CD14-positive monocyte (primary cell): ENCODE measurements around the gene E2F1. TPM values are rescaled to one million over a fixed set of nuclear protein-coding genes. Genes with fewer than 3 reads are reported as not detected.

ENCODE experiments used
- DNase-seq, 3 donors: peaks; one replicate each; pipeline ENCODE4 v3.0.0-alpha.2; 2011 to 2022
- H2AFZ ChIP-seq: 2 replicates; pipeline ENCODE4 v1.6.0; 2012; ENCODE audit warnings: mild to moderate bottlenecking, low read depth, low read length, inconsistent platforms; ENCODE audit not compliant: insufficient read depth, poor library complexity, severe bottlenecking
- H3K27ac ChIP-seq, 2 donors: 1 replicate in 1 of 2; 2 replicates in 1 of 2; pipeline ENCODE4 v1.5.1; 2012 to 2013; ENCODE audit warnings: low read length in 2 of 2, control low read depth in 1 of 2, inconsistent platforms in 1 of 2, low read depth in 1 of 2, mild to moderate bottlenecking in 1 of 2
- H3K27me3 ChIP-seq, 2 donors: one replicate each; pipeline versions ENCODE4 v1.6.0 to v1.6.1; 2011 to 2013; ENCODE audit warnings: low read length in 2 of 2; ENCODE audit not compliant: control insufficient read depth in 2 of 2, insufficient read depth in 2 of 2
- H3K36me3 ChIP-seq, 2 donors: replicated peaks in 1 of 2; 1 replicate in 1 of 2; 2 replicates in 1 of 2; pipeline versions ENCODE4 v1.5.1 to v1.6.1; 2012 to 2013; ENCODE audit warnings: low read length in 2 of 2, control low read depth in 1 of 2, inconsistent platforms in 1 of 2, mild to moderate bottlenecking in 1 of 2; ENCODE audit not compliant: insufficient read depth in 2 of 2, control insufficient read depth in 1 of 2
- H3K4me1 ChIP-seq, 2 donors: 1 replicate in 1 of 2; 2 replicates in 1 of 2; pipeline versions ENCODE4 v1.5.1 to v1.6.1; 2012 to 2013; ENCODE audit warnings: low read length in 2 of 2, control low read depth in 1 of 2, inconsistent platforms in 1 of 2, mild to moderate bottlenecking in 1 of 2, moderate library complexity in 1 of 2; ENCODE audit not compliant: insufficient read depth in 2 of 2, control insufficient read depth in 1 of 2
- H3K4me2 ChIP-seq: replicated peaks from 2 replicates; pipeline ENCODE3; 2012; ENCODE audit warnings: low read length, moderate library complexity, mild to moderate bottlenecking; ENCODE audit not compliant: poor library complexity, severe bottlenecking; ENCODE audit errors: extremely low read depth
- H3K4me3 ChIP-seq, 3 experiments: fragments of 200-600 bp in 1 of 3; sonication (generic) in 1 of 3; replicated peaks in 1 of 3; 1 replicate in 2 of 3; 2 replicates in 1 of 3; pipeline ENCODE4 v1.5.1; 2011 to 2013; ENCODE audit warnings: low read length in 3 of 3, mild to moderate bottlenecking in 3 of 3, control low read depth in 2 of 3, low read depth in 2 of 3, inconsistent platforms in 1 of 3, moderate library complexity in 1 of 3
- H3K79me2 ChIP-seq: 2 replicates; pipeline ENCODE4 v1.6.0; 2012; ENCODE audit warnings: mild to moderate bottlenecking, control low read depth, inconsistent platforms, low read length, moderate library complexity; ENCODE audit not compliant: insufficient read depth
- H3K9ac ChIP-seq: 2 replicates; pipeline ENCODE4 v1.6.0; 2017; ENCODE audit warnings: low read length, mild to moderate bottlenecking; ENCODE audit not compliant: insufficient read depth, poor library complexity, severe bottlenecking
- H3K9me3 ChIP-seq, 2 donors: replicated peaks in 1 of 2; 1 replicate in 1 of 2; 2 replicates in 1 of 2; pipeline versions ENCODE4 v1.5.1 to v1.6.1; 2012 to 2013; ENCODE audit warnings: low read length in 2 of 2, control low read depth in 1 of 2; ENCODE audit not compliant: control insufficient read depth in 1 of 2, insufficient read depth in 1 of 2
- H4K20me1 ChIP-seq: 2 replicates; pipeline ENCODE4 v1.6.0; 2012; ENCODE audit warnings: mild to moderate bottlenecking, low read length, control low read depth, moderate library complexity; ENCODE audit not compliant: insufficient read depth
- H3K27ac Mint-ChIP-seq, 7 donors: one replicate each; pipeline ENCODE4 v1.8.0; 2020; ENCODE audit warnings: mild to moderate bottlenecking in 7 of 7, mixed read lengths in 7 of 7, moderate library complexity in 6 of 7, inconsistent platforms in 2 of 7
- H3K27me3 Mint-ChIP-seq, 3 donors: one replicate each; pipeline ENCODE4 v1.8.0; 2021 to 2022; ENCODE audit warnings: low read depth in 3 of 3, mild to moderate bottlenecking in 3 of 3, mixed read lengths in 3 of 3, moderate library complexity in 3 of 3, inconsistent platforms in 1 of 3
- H3K36me3 Mint-ChIP-seq, 2 donors: one replicate each; pipeline ENCODE4 v1.8.0; 2020; ENCODE audit warnings: mixed read lengths in 2 of 2, inconsistent platforms in 1 of 2, mild to moderate bottlenecking in 1 of 2
- H3K4me1 Mint-ChIP-seq: one replicate; pipeline ENCODE4 v1.8.0; 2020; ENCODE audit warnings: mild to moderate bottlenecking, mixed read lengths
- H3K4me3 Mint-ChIP-seq, 2 donors: one replicate each; pipeline ENCODE4 v1.8.0; 2020; ENCODE audit warnings: mild to moderate bottlenecking in 2 of 2, mixed read lengths in 2 of 2, moderate library complexity in 1 of 2
- H3K9me3 Mint-ChIP-seq, 7 donors: one replicate each; pipeline ENCODE4 v1.8.0; 2020 to 2022; ENCODE audit warnings: mixed read lengths in 7 of 7, mild to moderate bottlenecking in 6 of 7, moderate library complexity in 6 of 7, inconsistent platforms in 2 of 7
- CTCF ChIP-seq: fragments of 200-600 bp; IDR thresholded peaks from one replicate; pipeline ENCODE4 v1.8.0; 2022; ENCODE audit warnings: antibody characterized with exemption, mild to moderate bottlenecking
- WGBS: methylation state at CpG from one replicate; pipeline ENCODE4 v1.1.5; 2013; ENCODE audit warnings: missing lambda C conversion rate; ENCODE audit not compliant: insufficient coverage; 5-methylcytosine and 5-hydroxymethylcytosine counted together
- intact Hi-C, 2 donors: fragments of 100-400 bp; cut with micrococcal nuclease; formaldehyde crosslinking; loops; one replicate each; pipeline versions ENCODE4 v1.15.0 to v1.15.1; 2023
- polyA plus RNA-seq, 3 donors: library from polyadenylated mRNA; depleted of rRNA in 1 of 3; unstranded in 2 of 3; stranded (reverse) in 1 of 3; fragments of 300-500 nt in 2 of 3; fragments of >200 nt in 1 of 3; fragmentation: Illumina TruSeq in 2 of 3; gene quantifications; 1 replicate in 2 of 3; 2 replicates in 1 of 3; pipeline ENCODE4 v1.2.3, GENCODE V29; 2012 to 2021

E2F1 gene
- polyA plus RNA-seq, 3 donors: 0.17 to 1.1 TPM; not detected in 1

GRCh38 chr20:33640287-33640686 lies 45.9 kb downstream of the E2F1 start:
- Mint-ChIP-seq H3K9me3 (no peaks in the 10 kb centered on the region), H3K36me3 (peaks cover 67 to 84% of the 10 kb centered on the region in 2 donors), H3K27me3 (peaks cover 0 to 6% (median 0%) of the 10 kb centered on the region in 3 donors), H3K4me1 (no peaks in the 10 kb centered on the region), H3K27ac (peak overlapping the region in 1 of 7 donors; percentile 4), H3K4me3 (no peak overlapping the region)
- Histone ChIP-seq H3K4me3 (no peak overlapping the region), H3K9me3 (no peaks in the 10 kb centered on the region), H3K9ac (no peak overlapping the region), H3K79me2 (no peaks in the 10 kb centered on the region), H4K20me1 (no peaks in the 10 kb centered on the region), H3K27ac (no peak overlapping the region), H3K27me3 (no peaks in the 10 kb centered on the region), H3K4me1 (no peaks in the 10 kb centered on the region), H2AFZ (no peak overlapping the region), H3K4me2 (no peak overlapping the region), H3K36me3 (peaks cover 48 to 88% of the 10 kb centered on the region in 2 donors)
- 92% methylated on average over 13 of the region's 13 CpGs for WGBS
- intact Hi-C loops: no loop called here
- no peak for TF ChIP-seq CTCF
- DNase-seq: no peak

DNA sequence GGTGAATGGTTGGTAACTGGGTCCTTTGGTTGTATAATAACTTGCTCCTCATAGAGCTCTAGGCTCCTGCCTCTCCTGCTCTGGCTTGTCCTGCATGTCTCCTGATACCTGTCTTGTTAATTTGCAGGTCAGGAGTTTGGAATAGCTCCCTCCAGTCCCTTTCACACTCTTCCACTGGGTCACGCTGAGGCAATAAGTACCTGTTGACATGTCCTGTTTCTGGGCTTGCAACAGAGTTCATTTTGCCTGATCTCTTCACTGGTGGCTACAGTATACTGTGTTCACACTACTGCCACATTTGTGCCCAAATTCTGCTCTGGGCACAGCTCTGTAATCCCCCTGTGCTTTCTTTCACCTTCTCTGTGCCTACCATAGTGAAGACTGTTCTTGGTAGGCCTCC lies 49.4 kb downstream of the E2F1 start:
- H3K9ac ChIP-seq: no peak overlapping the region
- H3K4me2 ChIP-seq: no peak overlapping the region
- H3K36me3 Mint-ChIP-seq: peaks cover 53 to 74% of the 10 kb centered on the region in 2 donors
- no peaks in the 10 kb centered on the region for H3K9me3 ChIP-seq
- no peaks in the 10 kb centered on the region for H3K27me3 ChIP-seq
- no peak overlapping the region for H3K4me3 ChIP-seq
- H4K20me1 ChIP-seq: no peaks in the 10 kb centered on the region
- TF ChIP-seq CTCF: no peak
- no peaks in the 10 kb centered on the region for H3K9me3 Mint-ChIP-seq
- H3K27ac Mint-ChIP-seq: peak overlapping the region in 1 of 7 donors; percentile 80
- no peaks in the 10 kb centered on the region for H3K4me1 Mint-ChIP-seq
- no peak overlapping the region for H3K27ac ChIP-seq
- H3K4me3 Mint-ChIP-seq: no peak overlapping the region
- no peak overlapping the region for H2AFZ ChIP-seq
- no peak for DNase-seq
- no peaks in the 10 kb centered on the region for H3K4me1 ChIP-seq
- H3K36me3 ChIP-seq: peaks cover 37 to 72% of the 10 kb centered on the region in 2 donors
- WGBS: 100% methylated on average over 1 of the region's 1 CpG
- no peaks in the 10 kb centered on the region for H3K79me2 ChIP-seq
- H3K27me3 Mint-ChIP-seq: peaks cover 0 to 6% (median 0%) of the 10 kb centered on the region in 3 donors
- intact Hi-C loops: no loop called here
